Measurements from ENCODE around the gene UGT1A9. TPM values are rescaled to one million over a fixed set of nuclear protein-coding genes. Genes with fewer than 3 reads are reported as not detected.
A peak's percentile ranks its signal among the peaks of the same experiment; 100 is the strongest.

Gene UGT1A9
- total RNA-seq, 1 experiment from 2014 or later = 0.07 TPM

- DNase-seq (ENCODE audit: low read depth) = no peak
Measured at GRCh38 chr2:233796254-233796653, 124.6 kb downstream of the UGT1A9 start.

GRCh38 chr2:233798335-233799086 lies 126.8 kb downstream of the UGT1A9 start:
- no peak for DNase-seq (ENCODE audit: low read depth)

DNA sequence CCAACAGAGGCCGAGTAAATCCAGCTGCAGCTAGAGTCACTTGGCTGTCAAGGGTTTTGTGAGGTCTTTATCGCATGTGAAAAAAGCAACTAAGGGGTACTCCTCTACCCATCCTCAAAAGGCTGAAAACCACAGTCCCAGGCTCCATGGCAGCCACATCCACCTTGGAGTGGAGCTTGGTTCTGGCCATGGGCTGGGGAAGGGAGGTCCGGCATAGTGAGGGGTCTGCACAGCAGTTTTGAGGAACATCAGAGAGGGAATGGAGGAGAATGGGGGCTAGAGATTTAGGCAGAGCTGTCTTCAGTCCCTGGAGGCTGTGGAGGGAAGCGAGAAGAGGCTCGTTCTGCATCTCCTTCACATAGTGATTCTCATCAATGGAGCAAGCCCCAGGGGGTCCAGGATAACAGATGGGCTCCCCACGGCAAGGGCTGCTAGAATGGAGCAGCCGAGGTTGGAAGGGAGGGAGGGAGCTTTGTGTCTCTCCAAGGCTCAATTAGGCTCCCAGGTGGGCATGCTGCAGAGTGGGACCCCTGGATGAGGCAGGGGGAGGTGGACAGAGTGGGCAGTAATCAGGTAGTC lies 127.5 kb downstream of the UGT1A9 start:
- DNase-seq (ENCODE audit: low read depth) = no peak

DNA sequence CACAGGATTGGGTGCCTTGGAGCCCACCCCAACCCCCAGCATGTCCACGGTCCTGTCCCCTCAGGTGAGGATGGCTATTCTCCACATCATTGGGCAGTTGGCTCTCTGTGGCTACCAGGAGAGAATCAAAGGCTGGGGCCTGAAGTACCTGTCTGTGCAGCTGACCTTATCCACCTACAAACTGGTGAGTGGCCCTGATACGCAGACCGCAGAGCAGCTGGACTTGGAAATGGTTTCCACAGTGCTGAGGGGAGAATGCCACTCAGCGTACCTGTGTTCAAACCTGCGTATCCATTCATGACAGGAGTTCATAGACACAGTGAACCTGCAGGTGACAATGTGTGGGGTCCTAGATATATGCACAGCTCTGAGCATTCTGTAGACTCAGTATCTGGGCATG lies 128.0 kb downstream of the UGT1A9 start:
- DNase-seq (ENCODE audit: low read depth) = no peak

DNA sequence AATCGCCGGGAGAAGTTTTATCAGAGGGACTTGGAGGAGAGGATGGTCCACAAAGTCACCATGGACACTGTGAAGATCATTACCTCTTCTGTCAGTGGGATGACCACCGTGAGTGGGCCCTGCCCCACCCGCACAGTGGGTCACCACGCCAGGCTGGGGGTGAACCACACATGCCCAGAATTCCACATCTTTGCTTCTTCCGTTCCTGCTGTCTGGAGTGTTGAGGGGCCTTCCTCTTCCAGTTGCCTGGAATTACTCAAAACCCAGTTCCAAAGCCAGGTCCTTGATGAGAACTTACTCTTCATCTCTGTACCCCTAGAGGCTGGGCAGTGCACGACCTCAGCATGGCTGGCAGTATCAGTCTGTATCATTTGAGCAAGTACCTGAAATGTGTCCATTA lies 128.5 kb downstream of the UGT1A9 start:
- no peak for DNase-seq (ENCODE audit: low read depth)

DNA sequence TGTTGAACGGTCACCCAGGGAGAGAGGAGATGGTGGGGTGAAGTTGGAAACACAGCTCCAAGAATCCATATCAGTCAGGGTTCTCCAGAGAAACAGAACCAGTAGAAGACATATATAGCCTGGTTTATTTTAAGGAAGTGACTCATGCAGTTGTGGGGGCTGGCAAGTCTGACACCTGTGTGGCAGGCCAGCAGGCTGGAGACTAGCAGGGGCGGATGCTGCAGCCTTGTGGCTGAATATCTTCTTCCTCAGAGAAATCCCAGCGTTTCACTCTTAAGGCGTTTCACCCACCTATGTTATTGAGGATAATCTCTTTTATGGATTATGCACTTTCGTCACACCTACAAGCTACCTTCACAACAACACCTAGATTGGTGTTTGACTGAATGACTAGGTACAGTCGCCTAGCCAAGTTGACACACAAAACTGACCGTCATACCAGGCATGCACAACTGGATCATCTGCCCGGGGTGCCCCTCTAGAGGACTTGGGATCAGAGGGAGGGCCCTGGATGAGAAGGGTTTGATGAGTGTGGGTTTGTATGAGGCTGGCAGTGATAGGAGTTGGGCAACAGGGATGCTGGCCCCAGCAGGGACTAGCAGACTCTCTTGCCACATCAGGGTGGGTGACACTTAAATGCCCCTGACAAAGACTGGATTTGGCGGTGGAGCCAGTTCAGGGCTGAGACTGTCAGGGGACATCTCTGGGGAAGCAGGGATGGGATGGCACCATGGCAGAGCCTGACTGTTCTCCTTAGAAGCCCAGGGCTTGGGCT lies 129.8 kb downstream of the UGT1A9 start:
- peak; percentile 69 for DNase-seq (ENCODE audit: low read depth)

GRCh38 chr2:233802132-233802815 lies 130.6 kb downstream of the UGT1A9 start:
- DNase-seq (ENCODE audit: low read depth) = no peak

DNA sequence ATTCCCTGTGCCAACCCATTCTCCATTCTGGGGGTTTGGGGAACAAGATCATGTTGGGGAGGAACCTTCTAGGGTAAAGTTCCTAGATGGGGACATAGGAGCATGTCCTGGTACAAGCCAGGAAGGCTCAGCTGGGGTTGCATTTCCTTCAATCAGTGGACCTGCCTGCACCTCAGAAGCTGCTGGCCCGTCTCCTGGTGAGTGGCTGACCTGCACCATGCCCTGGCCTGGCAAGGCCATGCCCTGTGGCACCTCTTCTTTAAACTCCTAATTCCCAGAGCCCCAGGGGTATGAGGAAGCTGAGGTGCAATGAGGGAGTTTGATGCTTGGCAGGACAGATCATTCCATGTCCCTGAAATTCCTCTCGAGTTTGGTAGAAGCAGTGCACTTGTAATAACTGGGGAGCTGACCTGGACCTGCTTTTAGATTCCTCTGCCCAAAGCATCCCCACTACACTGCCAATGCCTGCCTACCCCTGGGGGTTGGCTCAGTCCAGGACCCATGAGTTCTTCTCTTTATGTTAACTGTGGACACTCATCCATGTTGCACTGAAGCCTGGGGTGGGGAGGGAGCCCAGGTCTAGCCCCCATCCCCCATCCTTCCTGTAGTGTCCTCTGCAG lies 131.7 kb downstream of the UGT1A9 start:
- DNase-seq (ENCODE audit: low read depth) = no peak

DNA sequence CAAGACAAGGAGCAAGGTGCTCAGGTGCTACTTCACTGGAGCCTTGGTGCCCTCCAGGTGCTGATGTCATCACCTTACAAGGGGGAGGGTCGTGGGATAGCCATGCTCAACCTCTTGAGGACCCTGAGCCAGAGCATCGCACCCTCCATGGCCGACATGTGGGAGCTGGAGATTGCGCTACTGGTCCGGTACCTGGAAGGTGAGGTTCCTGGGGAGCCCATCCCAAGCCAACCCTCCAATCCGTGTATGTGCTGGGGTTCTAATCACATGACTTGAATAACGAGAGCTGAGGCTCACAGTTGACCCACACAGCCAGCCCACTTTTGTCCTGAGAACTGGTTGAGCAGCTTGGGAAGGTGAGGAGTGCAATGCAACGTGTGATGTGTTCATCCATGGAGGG lies 132.3 kb downstream of the UGT1A9 start:
- no peak for DNase-seq (ENCODE audit: low read depth)

GRCh38 chr2:233807215-233807865 lies 135.6 kb downstream of the UGT1A9 start:
- no peak for DNase-seq (ENCODE audit: low read depth)

GRCh38 chr2:233807966-233808935 lies 136.6 kb downstream of the UGT1A9 start:
- DNase-seq (ENCODE audit: low read depth) = no peak

DNA sequence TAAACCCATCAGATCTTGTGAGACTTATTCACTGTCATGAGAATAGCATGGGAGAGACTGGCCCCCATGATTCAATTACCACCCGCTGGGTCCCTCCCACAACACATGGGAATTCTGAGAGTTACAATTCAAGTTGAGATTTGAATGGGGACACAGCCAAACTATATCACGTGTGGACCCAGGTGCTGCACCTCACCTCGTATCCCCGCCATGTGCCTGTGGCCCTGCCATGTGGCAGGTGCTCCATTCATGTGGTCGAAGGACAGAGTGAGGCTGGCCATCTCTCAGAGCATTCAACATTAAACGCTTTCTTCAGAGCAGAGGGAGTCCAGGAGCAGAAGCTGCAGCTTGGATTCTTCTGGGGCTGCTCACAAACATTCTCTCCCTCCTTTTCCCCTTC lies 138.7 kb downstream of the UGT1A9 start:
- no peak for DNase-seq (ENCODE audit: low read depth)

- DNase-seq (ENCODE audit: low read depth) = no peak
Measured at GRCh38 chr2:233811087-233811486, 139.4 kb downstream of the UGT1A9 start.

GRCh38 chr2:233811732-233812131 lies 140.0 kb downstream of the UGT1A9 start:
- DNase-seq (ENCODE audit: low read depth) = no peak

DNA sequence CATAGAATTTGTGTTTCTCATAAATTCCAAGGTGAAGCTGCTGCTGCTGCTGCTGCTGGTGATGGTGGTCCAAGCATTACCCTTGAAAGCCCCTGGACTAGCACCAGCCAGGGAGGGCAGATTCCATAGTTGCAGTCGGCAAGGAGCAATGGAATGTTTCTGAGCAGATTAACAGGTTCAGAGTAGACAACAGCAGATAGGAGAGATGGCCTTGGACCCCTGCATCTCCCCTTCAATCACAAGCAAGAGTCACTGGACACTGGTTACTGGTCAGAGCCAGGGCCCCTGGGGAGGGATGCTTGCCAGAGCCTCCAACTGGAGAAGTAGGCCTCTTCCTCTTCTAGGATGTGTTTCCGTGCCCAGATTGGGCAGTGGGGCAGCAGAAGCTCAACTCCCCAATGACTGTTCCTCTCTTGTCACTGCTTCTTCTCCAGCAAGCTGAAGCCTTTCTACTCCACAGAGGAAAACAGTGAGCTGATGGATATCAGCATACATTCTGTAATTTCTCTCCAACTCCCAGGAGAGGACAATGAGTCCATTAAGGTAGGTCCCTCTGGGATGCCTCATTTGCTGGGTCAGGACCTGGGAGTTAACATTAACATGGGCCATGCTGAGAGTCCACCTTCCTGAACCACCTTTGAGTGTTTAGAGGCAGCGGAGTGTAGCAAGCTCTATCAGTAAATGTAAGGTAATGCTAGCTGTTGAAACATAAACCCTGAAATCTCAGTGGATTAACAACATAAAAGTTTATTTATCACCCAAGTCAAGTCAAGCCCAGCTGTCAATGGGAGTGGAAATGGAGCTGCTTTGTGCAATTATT lies 141.7 kb downstream of the UGT1A9 start:
- no peak for DNase-seq (ENCODE audit: low read depth)

DNA sequence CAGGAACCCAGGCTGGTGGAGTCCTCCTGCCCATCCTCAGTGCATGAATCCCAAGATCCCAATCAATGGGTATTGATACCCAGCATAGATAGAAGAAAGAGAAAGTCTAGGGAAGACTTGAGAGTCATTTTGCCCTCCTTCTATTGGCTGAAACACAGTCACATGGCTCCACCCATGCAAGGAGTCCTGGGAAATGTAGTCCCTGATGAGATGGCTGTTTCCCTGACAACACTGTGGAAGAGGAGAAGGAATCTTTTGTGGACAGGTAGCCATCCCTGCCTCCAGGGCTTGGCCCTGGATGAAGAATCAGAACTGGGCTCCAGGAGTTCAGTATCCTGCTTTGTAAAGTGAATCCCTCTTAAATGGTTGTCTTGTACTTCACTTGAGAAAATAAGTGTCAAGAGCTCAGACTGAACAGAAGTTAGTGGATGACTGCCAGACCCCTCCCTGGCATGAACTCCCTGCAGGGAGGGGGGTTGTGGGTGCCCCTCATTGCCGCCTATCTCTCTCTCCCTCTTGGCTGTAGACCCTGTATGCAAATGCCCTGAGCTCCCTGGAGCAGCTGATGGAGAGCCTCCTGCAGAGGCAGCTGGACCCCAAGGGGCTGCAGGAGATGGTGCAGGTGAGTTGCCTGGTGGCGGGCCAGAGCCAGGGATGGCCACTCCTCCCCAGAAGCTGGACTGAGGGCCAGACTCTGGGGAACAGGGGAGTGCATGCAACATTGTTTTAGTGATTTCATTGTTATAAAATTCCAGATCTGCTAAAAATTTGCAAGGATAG lies 142.5 kb downstream of the UGT1A9 start:
- no peak for DNase-seq (ENCODE audit: low read depth)

GRCh38 chr2:233815861-233816260 lies 144.2 kb downstream of the UGT1A9 start:
- no peak for DNase-seq (ENCODE audit: low read depth)

- DNase-seq (ENCODE audit: low read depth) = no peak
Measured at GRCh38 chr2:233816334-233816733, 144.6 kb downstream of the UGT1A9 start.

Data from M059J (cell line).